ENCODE data around the gene TAOK3.

- TF ChIP-seq CTCF (IDR thresholded peaks at IDR 0.05) (no peak), EZH2 (IDR thresholded peaks at IDR 0.05; ENCODE audit: borderline replicate concordance, insufficient read depth, low read depth, low read length, poor library complexity, severe bottlenecking) (no peak)
Measured at GRCh38 chr12:118420673-118421072, 48.0 kb upstream of the TAOK3 start.

Measured in B cell (primary cell).